IgD-negative memory B cell (primary cell): ENCODE data around the gene TMEM132D. TPM values are rescaled to one million over a fixed set of nuclear protein-coding genes. Genes with fewer than 3 reads are reported as not detected.

Source experiments
- H3K27ac Mint-ChIP-seq, 3 donors: one replicate each; pipeline ENCODE4 v1.8.0; 2020 to 2022; ENCODE audit warnings: mild to moderate bottlenecking in 3 of 3, mixed read lengths in 3 of 3, moderate library complexity in 1 of 3
- H3K27me3 Mint-ChIP-seq: one replicate; pipeline ENCODE4 v1.8.0; 2021; ENCODE audit warnings: mixed read lengths
- H3K36me3 Mint-ChIP-seq: one replicate; pipeline ENCODE4 v1.8.0; 2020; ENCODE audit warnings: mild to moderate bottlenecking, mixed read lengths
- H3K4me1 Mint-ChIP-seq, 3 donors: one replicate each; pipeline ENCODE4 v1.8.0; 2020 to 2022; ENCODE audit warnings: mixed read lengths in 3 of 3, mild to moderate bottlenecking in 1 of 3
- H3K4me3 Mint-ChIP-seq, 4 donors: one replicate each; pipeline ENCODE4 v1.8.0; 2020 to 2022; ENCODE audit warnings: mild to moderate bottlenecking in 4 of 4, mixed read lengths in 4 of 4, moderate library complexity in 3 of 4
- H3K9me3 Mint-ChIP-seq, 3 donors: one replicate each; pipeline ENCODE4 v1.8.0; 2020 to 2021; ENCODE audit warnings: mixed read lengths in 3 of 3, mild to moderate bottlenecking in 1 of 3
- polyA plus RNA-seq: library from polyadenylated mRNA; unstranded; fragments of 300-500 nt; fragmentation: Illumina TruSeq; gene quantifications from one replicate; pipeline ENCODE4 v1.2.3, GENCODE V29; 2021

TMEM132D gene
- polyA plus RNA-seq, 1 donor from 2014 or later: not detected

DNA sequence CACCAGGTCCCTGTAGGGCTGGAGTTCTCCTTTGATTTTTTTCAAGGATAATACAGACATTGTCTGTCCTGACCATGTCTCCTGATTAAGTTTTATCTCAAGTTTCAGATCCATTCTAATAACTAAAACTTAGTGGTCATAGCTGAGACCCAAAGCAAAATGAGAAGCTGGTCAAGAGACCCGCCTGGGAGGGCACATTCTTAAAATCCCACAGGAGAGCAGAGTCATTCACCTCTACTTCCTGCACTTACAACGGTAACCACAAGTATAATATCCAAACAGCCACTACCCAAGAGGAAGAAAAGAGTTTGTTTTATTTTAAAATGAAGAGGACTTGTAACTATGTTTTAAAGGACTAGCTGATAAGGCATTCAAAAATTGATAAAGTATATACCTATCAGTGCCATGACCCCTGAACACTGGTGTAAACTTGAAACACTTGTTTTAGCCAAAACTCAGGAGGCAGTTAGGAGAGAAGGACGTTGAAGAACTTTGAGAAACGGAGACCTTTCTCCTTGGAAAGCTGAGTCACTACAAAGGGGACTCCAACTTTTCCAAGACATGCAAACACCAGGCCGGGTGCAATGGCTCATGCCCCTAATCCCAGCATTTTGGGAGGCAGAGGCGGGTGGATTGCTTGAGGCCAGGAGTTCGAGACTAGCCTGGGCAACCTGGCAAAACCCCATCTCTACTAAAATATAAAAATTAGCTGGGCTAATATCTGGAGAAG is 572.3 kb downstream of the TMEM132D start:
- H3K27me3 Mint-ChIP-seq: no peaks in the 10 kb centered on the region
- H3K36me3 Mint-ChIP-seq: no peaks in the 10 kb centered on the region
- H3K9me3 Mint-ChIP-seq: peaks cover 3 to 4% (median 4%) of the 10 kb centered on the region in 3 donors
- H3K4me3 Mint-ChIP-seq: no peak overlapping the region
- H3K27ac Mint-ChIP-seq: no peak overlapping the region
- no peaks in the 10 kb centered on the region for H3K4me1 Mint-ChIP-seq

DNA sequence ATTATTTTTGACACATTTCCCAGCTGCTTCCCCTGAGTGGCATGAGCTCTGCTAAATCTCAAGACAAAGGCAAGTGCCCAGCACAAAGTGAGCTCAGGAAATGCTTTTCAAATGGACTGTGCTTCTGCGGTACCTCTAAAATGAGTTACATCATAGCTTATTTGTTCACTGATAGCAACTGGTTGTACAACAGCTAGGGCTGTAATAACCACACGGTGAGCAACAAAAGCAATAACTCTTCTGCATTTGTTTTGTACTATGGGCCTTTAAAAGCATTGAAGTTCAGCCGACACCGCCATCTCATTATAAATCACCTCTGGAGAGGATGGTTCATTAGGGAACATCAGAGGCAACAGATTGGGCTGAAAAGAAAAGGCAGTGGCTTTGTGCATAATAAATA is 575.6 kb downstream of the TMEM132D start:
- H3K27me3 Mint-ChIP-seq: peaks cover 1% of the 10 kb centered on the region
- H3K36me3 Mint-ChIP-seq: no peaks in the 10 kb centered on the region
- H3K4me1 Mint-ChIP-seq: peaks cover 0 to under 1% (median 0%) of the 10 kb centered on the region in 3 donors
- H3K27ac Mint-ChIP-seq: no peak overlapping the region
- H3K9me3 Mint-ChIP-seq: peaks cover 0 to 4% (median 2%) of the 10 kb centered on the region in 3 donors
- H3K4me3 Mint-ChIP-seq: no peak overlapping the region

DNA sequence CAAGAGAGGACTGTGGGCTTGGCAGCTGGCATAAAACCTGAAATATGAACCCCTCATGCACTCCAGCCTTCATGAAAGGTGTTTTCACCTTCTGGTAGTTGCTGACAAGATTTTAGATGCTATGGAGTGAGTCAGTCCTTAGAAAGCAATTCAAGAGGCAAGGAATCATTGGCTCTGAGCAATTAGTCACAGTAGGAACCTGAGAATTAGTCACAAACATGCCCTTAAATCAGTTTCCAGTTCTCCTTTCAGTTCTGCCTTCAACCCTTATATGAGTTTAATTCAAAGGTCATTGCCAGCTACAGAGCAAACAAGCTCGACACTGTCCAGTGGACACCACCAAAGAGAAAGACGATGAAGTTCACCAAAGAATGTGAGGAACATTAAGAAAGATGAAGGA is 578.3 kb downstream of the TMEM132D start:
- Mint-ChIP-seq H3K4me1 (peaks cover 0 to 1% (median 0%) of the 10 kb centered on the region in 3 donors), H3K27me3 (peaks cover 1% of the 10 kb centered on the region), H3K27ac (no peak overlapping the region), H3K9me3 (peaks cover 0 to 2% (median 2%) of the 10 kb centered on the region in 3 donors), H3K36me3 (no peaks in the 10 kb centered on the region), H3K4me3 (no peak overlapping the region)

DNA sequence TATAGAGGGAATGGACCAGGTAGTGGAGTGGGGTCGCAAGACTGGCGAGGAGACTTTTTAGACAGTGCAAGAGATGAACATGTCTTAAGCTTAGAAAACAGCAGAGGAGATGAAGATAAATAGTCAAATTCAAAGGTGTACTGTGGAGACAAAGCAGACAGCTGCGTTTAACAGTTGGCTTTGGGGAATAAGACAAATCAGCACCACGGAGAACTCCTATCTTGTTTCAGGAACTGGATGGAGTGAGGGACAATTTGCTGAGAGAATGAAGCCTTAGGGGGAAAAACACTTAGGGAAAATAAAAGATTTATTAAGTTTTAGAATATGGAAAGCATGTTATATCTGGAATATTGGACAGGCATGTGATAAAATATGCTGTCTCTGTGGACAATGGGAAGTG is 591.8 kb downstream of the TMEM132D start:
- Mint-ChIP-seq H3K4me1 (no peaks in the 10 kb centered on the region), H3K4me3 (no peak overlapping the region), H3K27ac (no peak overlapping the region), H3K36me3 (no peaks in the 10 kb centered on the region), H3K9me3 (peaks cover 2 to 15% (median 15%) of the 10 kb centered on the region in 3 donors), H3K27me3 (no peaks in the 10 kb centered on the region)

DNA sequence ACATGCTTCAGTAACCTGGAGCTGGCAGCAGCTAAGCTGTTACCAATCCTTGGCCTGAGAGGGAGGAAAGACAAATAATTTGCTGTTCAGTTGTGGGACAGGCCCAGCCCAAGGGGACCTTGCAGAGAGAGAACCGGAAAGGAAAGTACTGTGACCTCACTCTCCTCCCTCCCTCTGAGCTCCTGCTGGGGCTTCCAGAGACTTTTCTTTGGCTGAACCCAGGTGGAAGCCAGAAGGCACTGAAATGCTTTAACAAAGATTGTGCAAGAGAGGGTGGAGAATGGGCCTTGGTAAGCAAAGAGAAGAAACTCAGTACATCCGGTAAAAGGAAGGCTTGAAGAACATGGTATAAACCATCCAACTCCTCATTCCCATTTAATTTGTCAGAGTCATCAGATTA is 593.5 kb downstream of the TMEM132D start:
- Mint-ChIP-seq H3K9me3 (peaks cover 2 to 13% (median 11%) of the 10 kb centered on the region in 3 donors), H3K4me1 (no peaks in the 10 kb centered on the region), H3K4me3 (no peak overlapping the region), H3K36me3 (no peaks in the 10 kb centered on the region), H3K27me3 (no peaks in the 10 kb centered on the region), H3K27ac (no peak overlapping the region)

DNA sequence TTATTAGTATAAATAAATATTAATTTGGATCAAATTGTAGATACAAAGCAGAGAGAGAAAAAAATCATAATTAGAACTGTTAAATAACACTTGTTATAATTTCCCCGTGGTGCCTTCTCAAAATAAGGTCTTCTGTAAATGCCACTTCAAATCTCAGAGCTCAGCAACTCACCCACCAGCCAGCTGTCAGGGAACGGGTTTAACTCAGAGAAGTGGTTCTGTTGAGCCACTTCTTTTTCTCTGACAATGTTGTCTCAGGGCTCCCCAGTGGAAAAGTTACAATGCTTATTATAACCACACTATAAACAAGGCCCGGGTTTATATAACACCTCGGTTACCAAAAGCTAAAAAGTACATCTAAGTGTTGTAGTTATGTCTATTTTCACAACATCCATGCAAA is 598.0 kb downstream of the TMEM132D start:
- no peak overlapping the region for H3K4me3 Mint-ChIP-seq
- no peaks in the 10 kb centered on the region for H3K27me3 Mint-ChIP-seq
- H3K9me3 Mint-ChIP-seq: peaks cover 0 to 5% (median 0%) of the 10 kb centered on the region in 3 donors
- no peak overlapping the region for H3K27ac Mint-ChIP-seq
- no peaks in the 10 kb centered on the region for H3K36me3 Mint-ChIP-seq
- no peaks in the 10 kb centered on the region for H3K4me1 Mint-ChIP-seq

DNA sequence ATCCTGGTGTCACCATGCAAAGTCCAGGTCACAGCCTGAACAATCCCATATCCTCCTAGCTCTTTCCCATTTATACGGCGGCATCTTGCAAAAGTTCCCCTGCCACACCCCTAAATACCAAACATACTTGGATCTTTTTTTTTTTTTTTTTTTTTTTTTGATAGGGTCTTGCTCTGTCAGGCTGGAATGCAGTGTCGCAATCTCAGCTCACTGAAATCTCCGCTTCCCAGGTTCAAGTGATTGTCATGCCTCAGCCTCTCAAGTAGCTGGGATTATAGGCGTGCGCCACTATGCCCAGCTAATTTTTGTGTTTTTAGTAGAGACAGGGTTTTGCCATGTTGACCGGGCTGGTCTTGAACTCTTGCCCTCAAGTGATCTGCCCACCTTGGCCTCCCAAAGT is 599.3 kb downstream of the TMEM132D start:
- peaks cover 0 to 3% (median 0%) of the 10 kb centered on the region in 3 donors for H3K9me3 Mint-ChIP-seq
- H3K27me3 Mint-ChIP-seq: no peaks in the 10 kb centered on the region
- H3K27ac Mint-ChIP-seq: no peak overlapping the region
- H3K4me3 Mint-ChIP-seq: no peak overlapping the region
- H3K4me1 Mint-ChIP-seq: no peaks in the 10 kb centered on the region
- no peaks in the 10 kb centered on the region for H3K36me3 Mint-ChIP-seq

DNA sequence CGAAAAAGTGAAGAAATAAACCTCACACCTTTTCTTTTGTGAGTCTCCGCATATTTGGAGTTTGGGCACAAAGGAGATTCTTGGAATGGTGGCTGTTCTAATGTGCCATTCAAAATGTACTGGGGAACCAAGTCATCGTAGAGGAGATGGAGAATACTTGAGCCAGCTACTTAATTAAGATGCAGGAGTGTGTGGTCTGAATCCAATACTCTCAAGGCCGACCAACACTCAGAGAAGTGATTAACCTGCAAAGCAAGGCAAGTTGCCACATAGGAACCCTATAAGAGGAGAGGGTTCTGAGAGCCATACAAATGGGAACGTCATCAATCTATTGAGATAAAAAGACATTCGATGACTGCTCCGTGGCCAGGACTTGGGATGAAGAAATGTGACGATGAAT is 603.8 kb downstream of the TMEM132D start:
- peaks cover 0 to 7% (median 2%) of the 10 kb centered on the region in 3 donors for H3K9me3 Mint-ChIP-seq
- no peaks in the 10 kb centered on the region for H3K36me3 Mint-ChIP-seq

DNA sequence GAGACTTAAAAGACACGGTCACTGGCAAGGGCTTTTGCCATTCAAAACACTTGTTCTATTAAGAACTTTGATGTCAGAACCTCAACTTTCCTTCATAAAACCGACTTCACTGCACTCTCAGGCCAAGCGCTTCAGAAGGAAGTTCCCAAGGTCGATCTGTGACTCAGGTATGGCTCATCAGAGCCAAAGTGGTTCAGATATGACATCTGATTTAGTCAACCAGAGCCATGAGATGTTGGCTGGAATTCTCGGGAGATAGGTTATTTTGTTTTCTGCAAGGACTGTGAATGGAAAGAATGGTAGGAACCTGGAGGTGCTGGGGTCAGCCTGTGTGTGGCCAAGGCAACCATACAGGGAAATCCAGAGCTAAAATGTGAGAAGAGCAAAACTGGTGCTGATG is 604.9 kb downstream of the TMEM132D start:
- H3K27ac Mint-ChIP-seq: no peak overlapping the region
- H3K4me1 Mint-ChIP-seq: no peaks in the 10 kb centered on the region
- H3K4me3 Mint-ChIP-seq: no peak overlapping the region
- no peaks in the 10 kb centered on the region for H3K27me3 Mint-ChIP-seq
- no peaks in the 10 kb centered on the region for H3K36me3 Mint-ChIP-seq
- peaks cover 0 to 7% (median 2%) of the 10 kb centered on the region in 3 donors for H3K9me3 Mint-ChIP-seq

More for the DNA sequence above, 603.8 kb downstream of the TMEM132D start:
- Mint-ChIP-seq H3K4me1 (no peaks in the 10 kb centered on the region), H3K27me3 (no peaks in the 10 kb centered on the region), H3K27ac (no peak overlapping the region), H3K4me3 (no peak overlapping the region)

DNA sequence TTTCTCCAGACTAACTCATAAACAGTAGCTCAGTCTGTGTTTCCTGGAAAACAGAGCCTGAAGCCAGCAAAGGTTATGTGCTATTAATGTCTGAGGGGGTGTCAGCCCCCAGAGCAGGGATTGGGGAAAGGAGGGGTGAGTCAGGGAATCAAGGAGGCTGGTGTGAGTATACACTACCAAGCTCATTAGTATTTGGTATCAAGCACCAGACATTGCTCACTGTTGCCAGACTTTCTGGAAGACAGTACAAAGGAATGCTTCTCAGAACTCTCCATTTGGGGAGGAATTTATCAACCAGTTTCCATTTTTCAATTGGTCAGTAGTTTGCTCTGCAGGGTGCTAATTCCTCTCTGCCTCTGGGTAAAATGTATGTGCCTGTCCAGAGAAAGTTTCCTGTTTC is 607.2 kb downstream of the TMEM132D start:
- Mint-ChIP-seq H3K4me3 (no peak overlapping the region), H3K4me1 (no peaks in the 10 kb centered on the region), H3K27me3 (no peaks in the 10 kb centered on the region), H3K36me3 (no peaks in the 10 kb centered on the region), H3K27ac (no peak overlapping the region), H3K9me3 (peaks cover 0 to 7% (median 2%) of the 10 kb centered on the region in 3 donors)

DNA sequence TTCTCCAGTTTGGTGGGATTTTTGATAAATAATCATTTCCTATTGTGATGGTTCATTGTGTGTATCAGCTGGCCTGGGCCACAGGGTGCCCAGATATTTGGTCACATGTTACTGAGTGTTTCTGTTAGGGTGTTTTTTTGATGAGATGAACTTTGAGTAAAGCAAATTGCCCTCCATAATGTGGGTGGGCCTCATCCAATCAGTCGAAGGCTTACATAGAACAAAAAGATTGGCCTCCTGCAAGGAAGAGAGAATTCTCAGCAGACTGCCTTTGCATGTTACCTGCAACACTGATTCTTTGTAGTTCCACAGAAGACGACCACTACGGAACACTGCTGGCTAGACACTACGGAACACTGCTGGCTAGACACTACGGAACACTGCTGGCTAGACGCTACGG is 609.0 kb downstream of the TMEM132D start:
- Mint-ChIP-seq H3K36me3 (no peaks in the 10 kb centered on the region), H3K4me1 (no peaks in the 10 kb centered on the region), H3K9me3 (peaks cover 0 to 7% (median 2%) of the 10 kb centered on the region in 3 donors), H3K27ac (no peak overlapping the region), H3K4me3 (no peak overlapping the region), H3K27me3 (no peaks in the 10 kb centered on the region)

DNA sequence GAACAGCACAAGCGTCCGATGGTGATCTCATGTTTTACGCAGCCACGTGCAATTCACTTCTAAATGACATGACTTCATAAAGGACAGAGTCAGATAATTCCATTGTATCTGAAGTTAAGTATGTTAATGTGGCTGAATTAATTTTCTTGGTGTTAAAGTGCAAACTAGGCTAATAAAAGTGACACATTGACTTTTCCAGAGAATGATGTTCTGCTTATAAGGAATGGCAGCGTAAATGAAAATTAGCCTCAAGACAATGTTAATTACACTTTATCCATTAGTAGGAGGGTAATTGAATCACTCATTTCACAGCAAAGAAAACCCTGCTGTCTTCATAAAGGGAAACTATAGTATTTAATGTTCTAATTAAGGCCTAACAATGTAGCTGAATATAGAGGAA is 624.1 kb downstream of the TMEM132D start:
- Mint-ChIP-seq H3K4me3 (no peak overlapping the region), H3K4me1 (no peaks in the 10 kb centered on the region), H3K36me3 (peaks cover 2% of the 10 kb centered on the region), H3K9me3 (peaks cover 0 to 2% (median 0%) of the 10 kb centered on the region in 3 donors), H3K27ac (no peak overlapping the region), H3K27me3 (no peaks in the 10 kb centered on the region)

DNA sequence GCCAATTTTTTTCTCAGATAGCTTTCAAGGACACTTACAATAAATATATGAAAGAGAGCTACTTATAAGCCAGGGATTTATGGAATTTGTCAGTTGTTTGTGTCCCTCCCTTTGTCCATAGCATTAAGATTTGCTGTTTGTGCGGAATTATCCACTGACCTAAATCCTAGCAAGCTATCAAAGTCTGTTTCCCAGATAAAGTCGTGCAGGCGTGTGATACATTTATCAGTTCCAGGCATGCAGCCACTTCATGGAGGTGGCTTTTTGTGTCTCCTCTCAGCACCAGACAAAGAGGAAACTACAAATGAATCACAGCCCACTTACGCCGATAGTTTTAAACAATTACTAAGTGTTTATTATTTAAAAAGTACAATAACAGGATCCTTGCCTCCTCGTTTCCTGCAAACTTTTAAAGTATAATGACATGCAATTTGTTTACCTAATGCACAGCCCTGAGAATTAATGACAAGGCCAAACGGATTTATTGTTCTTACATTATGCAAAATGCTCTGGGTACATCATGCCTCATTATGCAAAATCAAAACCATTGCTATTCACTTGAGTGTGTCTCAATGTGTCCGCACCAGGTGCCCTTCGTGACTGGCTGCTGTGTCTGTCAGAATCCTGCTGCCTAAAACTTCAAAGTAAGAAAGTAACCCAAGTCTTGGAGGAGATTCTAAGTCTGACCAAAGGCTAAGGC is 627.3 kb downstream of the TMEM132D start:
- H3K4me3 Mint-ChIP-seq: no peak overlapping the region
- H3K27me3 Mint-ChIP-seq: no peaks in the 10 kb centered on the region
- H3K4me1 Mint-ChIP-seq: no peaks in the 10 kb centered on the region
- H3K27ac Mint-ChIP-seq: no peak overlapping the region
- no peaks in the 10 kb centered on the region for H3K36me3 Mint-ChIP-seq
- peaks cover 0 to 5% (median 4%) of the 10 kb centered on the region in 3 donors for H3K9me3 Mint-ChIP-seq

DNA sequence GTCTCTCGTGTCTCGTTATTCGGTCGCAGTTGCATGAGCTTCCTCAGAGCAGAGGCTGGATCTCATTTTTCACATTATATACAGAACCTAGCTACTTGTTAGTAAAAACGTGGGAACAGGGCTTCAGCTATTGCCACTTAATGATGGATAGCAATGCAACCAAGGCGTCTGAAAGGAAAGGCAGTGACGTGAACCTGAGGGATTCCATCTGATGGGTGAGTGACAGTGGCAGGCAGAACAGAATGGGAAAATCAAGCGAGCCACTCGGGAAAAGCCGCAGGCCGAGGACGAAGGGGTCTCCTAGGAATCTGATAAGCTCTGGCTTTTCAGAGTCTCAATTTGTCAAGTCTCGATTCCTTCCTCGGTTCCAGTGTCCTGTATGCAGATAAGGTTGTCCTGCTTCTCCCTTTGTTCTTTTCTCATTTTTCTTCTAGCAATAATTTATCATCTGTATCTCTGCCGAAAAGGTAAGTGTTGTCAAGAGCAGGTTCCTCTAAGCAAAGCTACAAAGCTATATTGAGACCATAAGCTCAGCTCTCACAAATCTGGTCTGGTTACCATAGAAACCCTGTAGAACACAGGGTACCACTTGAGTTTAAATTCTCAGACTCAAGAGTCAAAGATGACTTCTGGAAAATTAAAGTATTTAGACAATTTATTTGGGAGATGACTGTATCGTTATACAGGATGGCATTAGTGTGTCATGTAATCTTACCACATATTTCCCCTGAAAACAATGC is 633.9 kb downstream of the TMEM132D start:
- Mint-ChIP-seq H3K27me3 (no peaks in the 10 kb centered on the region), H3K36me3 (no peaks in the 10 kb centered on the region), H3K4me1 (no peaks in the 10 kb centered on the region), H3K4me3 (no peak overlapping the region), H3K27ac (no peak overlapping the region), H3K9me3 (peaks cover 9 to 12% (median 10%) of the 10 kb centered on the region in 3 donors)

DNA sequence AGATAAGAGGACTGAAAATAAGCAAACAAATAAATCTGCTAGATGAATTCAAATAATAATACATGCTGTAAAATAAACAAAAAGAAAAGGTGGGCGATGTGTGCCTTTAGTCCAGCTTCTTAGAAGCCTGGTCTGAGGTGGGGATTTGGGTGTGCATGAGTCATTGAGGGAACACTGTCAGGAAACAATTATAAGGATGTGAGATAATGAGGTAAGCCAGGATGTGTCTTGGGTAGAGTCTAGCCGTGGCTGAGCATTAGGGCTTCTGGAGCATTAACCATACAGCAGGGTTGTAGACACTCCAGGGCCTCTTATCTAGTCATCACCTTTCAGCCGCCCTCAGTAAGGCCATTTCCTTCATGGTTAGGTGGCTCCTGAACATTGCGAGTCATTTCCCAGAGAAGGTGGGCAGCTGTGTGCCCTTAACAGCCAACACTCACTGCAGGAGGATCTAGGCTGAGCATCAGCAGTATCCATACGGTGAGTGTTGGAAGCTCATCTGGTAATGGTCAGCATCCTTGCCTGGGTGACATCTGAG is 645.0 kb downstream of the TMEM132D start:
- Mint-ChIP-seq H3K27me3 (peaks cover 2% of the 10 kb centered on the region), H3K9me3 (peaks cover 2 to 5% (median 3%) of the 10 kb centered on the region in 3 donors), H3K4me1 (no peaks in the 10 kb centered on the region), H3K27ac (no peak overlapping the region), H3K36me3 (no peaks in the 10 kb centered on the region), H3K4me3 (no peak overlapping the region)
